Placental pericyte (primary cell): ENCODE measurements around the gene GOLGA8S. TPM values are rescaled to one million over a fixed set of nuclear protein-coding genes. Genes with fewer than 3 reads are reported as not detected.

Experiments
- small RNA-seq: library from RNA; depleted of rRNA; stranded (forward); fragments of <200 nt; gene quantifications from one replicate; pipeline ENCODE3, GENCODE V24; 2012; ENCODE audit warnings: low replicate concordance
- total RNA-seq: library from RNA; depleted of rRNA; stranded (reverse); fragments of >200 nt; gene quantifications from 2 replicates; pipeline ENCODE4 v1.2.3, GENCODE V29; 2012

Gene GOLGA8S, protein sequence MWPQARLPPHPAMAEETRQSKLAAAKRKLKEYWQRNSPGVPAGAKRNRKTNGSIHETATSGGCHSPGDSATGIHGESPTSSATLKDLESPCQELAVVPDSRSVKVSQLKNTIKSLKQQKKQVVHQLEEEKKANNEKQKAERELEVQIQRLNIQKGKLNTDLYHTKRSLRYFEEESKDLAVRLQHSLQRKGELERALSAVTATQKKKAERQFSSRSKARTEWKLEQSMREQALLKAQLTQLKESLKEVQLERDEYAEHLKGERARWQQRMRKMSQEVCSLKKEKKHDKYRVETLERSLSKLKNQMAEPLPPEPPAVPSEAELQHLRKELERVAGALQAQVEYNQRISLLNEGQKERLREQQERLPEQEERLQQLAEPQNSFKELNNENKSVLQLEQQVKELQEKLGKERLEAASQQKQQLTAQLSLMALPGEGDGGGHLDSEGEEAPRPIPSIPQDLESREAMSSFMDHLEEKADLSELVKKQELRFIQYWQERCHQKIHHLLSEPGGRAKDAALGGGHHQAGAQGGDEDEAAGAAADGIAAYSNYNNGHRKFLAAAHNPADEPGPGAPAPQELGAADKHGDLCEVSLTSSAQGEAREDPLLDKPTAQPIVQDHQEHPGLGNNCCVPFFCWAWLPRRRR
- not detected in 2 replicates for total RNA-seq

DNA sequence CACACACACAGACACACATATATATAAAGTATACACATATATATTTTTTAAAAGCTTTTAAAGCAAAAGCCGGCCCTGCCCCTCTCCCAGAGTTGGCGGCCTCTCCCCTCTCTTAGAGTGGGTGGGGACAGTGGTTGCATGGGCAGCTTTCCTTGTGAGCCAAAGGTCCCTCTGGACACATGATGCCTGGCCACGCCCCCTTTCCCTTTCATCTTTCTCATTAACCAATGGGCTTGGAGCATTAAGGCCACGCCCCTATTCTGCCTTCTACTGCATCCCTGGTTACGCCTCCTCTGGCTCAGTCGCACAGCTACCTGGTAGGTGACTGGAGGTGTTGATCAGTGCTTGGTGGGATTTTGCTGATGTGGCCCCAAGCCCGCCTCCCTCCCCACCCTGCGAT is at the start of gene GOLGA8S:
Gene GOLGA8S (plus strand): TSS at position 301 of the 400 bp plus-strand sequence. CDS start 62 bp downstream, at position 363.

GRCh38 chr15:23334096-23334495 is 20.5 kb upstream of the GOLGA8S start, which contains the start of gene GOLGA6L26:
TSS of gene GOLGA6L26 (minus strand) at chr15:23334196. CDS start at chr15:23334135, 61 bp downstream.

Small RNA genes within 50 kb of the gene (small RNA-seq; reads per million reads assigned to genes)
- not detected for gene RN7SL536P

Other genes with a start within 250 kb of the GOLGA8S start
- not detected in 2 replicates for gene GOLGA6L1, start 217.9 kb upstream of the GOLGA8S start, total RNA-seq
- not detected in 2 replicates for gene GOLGA6L26, start 20.6 kb upstream of the GOLGA8S start, total RNA-seq
- gene GOLGA6L2, start 92.5 kb downstream of the GOLGA8S start, total RNA-seq, result not detected in 2 replicates
- 3.9 and 5.2 TPM in 2 replicates for gene MKRN3, start 210.9 kb downstream of the GOLGA8S start, total RNA-seq